HepG2 (cell line): ENCODE measurements around the gene GPATCH4. TPM values are rescaled to one million over a fixed set of nuclear protein-coding genes. Genes with fewer than 3 reads are reported as not detected.

Experiments
- ARID4A ChIP-seq: sonication (generic); formaldehyde crosslinking; IDR thresholded peaks from 2 replicates; pipeline ENCODE4 v1.5.0; 2020; ENCODE audit warnings: mild to moderate bottlenecking, missing genetic modification reagents, borderline replicate concordance
- ATM ChIP-seq: fragments of 450-650 bp; IDR thresholded peaks from 2 replicates; pipeline ENCODE4 v1.7.1; 2017; ENCODE audit warnings: mild to moderate bottlenecking, borderline replicate concordance
- CCDC6 ChIP-seq: sonication (generic); formaldehyde crosslinking; IDR thresholded peaks from 2 replicates; pipeline ENCODE4 v1.8.1; 2022; ENCODE audit warnings: mild to moderate bottlenecking, missing genetic modification reagents, moderate library complexity
- CENPBD1 ChIP-seq: sonication (generic); formaldehyde crosslinking; IDR thresholded peaks from 2 replicates; pipeline ENCODE4 v1.8.0; 2022; ENCODE audit warnings: missing genetic modification reagents, low read depth, mild to moderate bottlenecking, borderline replicate concordance
- KDM4B ChIP-seq: sonication (generic); formaldehyde crosslinking; IDR thresholded peaks from 2 replicates; pipeline ENCODE4 v1.4.0; 2020; ENCODE audit warnings: missing genetic modification reagents
- MIER2 ChIP-seq: IDR thresholded peaks from 2 replicates; pipeline ENCODE4 v1.6.1; 2016; ENCODE audit warnings: missing biosample characterization, missing genetic modification reagents
- MLLT10 ChIP-seq: sonication (generic); formaldehyde crosslinking; IDR thresholded peaks from 2 replicates; pipeline ENCODE4 v1.4.0; 2020; ENCODE audit warnings: missing genetic modification reagents
- MXD1 ChIP-seq: sonication (generic); formaldehyde crosslinking; IDR thresholded peaks from 2 replicates; pipeline ENCODE4 v1.4.0; 2020; ENCODE audit warnings: mild to moderate bottlenecking, missing genetic modification reagents
- NR2C2 ChIP-seq: sonication (generic); formaldehyde crosslinking; IDR thresholded peaks from 2 replicates; pipeline ENCODE4 v1.4.0; 2020; ENCODE audit warnings: missing genetic modification reagents, mild to moderate bottlenecking, moderate library complexity, borderline replicate concordance
- PRMT3 ChIP-seq: sonication (generic); formaldehyde crosslinking; IDR thresholded peaks from 2 replicates; pipeline ENCODE4 v1.8.1; 2022; ENCODE audit warnings: low read depth, mild to moderate bottlenecking, moderate library complexity, missing genetic modification reagents, borderline replicate concordance
- RXRB ChIP-seq: IDR thresholded peaks from 2 replicates; pipeline ENCODE4 v1.6.1; 2016; ENCODE audit warnings: borderline replicate concordance, missing genetic modification reagents, missing compliant biosample characterization
- TSC22D2 ChIP-seq: sonication (generic); formaldehyde crosslinking; IDR thresholded peaks from 2 replicates; pipeline ENCODE4 v1.5.1; 2020; ENCODE audit warnings: missing genetic modification reagents, mild to moderate bottlenecking, borderline replicate concordance
- XBP1 ChIP-seq: sonication (generic); formaldehyde crosslinking; IDR thresholded peaks from 2 replicates; pipeline ENCODE4 v1.5.0; 2020; ENCODE audit warnings: missing genetic modification reagents
- ZFP91 ChIP-seq: sonication (generic); formaldehyde crosslinking; IDR thresholded peaks from 2 replicates; pipeline ENCODE4 v1.9.0; 2022; ENCODE audit warnings: missing genetic modification reagents, mild to moderate bottlenecking, borderline replicate concordance
- ZMYM3 ChIP-seq: sonication (generic); formaldehyde crosslinking; IDR thresholded peaks from 2 replicates; pipeline ENCODE4 v1.5.1; 2020; ENCODE audit warnings: mild to moderate bottlenecking, missing genetic modification reagents
- ZNF839 ChIP-seq: sonication (generic); formaldehyde crosslinking; IDR thresholded peaks from 2 replicates; pipeline ENCODE4 v1.4.0; 2020; ENCODE audit warnings: missing genetic modification reagents, mild to moderate bottlenecking, borderline replicate concordance
- ZSCAN5A ChIP-seq: sonication (generic); formaldehyde crosslinking; IDR thresholded peaks from 2 replicates; pipeline ENCODE4 v1.8.0; 2022; ENCODE audit warnings: mild to moderate bottlenecking, missing genetic modification reagents, borderline replicate concordance
- ZUFSP ChIP-seq: sonication (generic); formaldehyde crosslinking; IDR thresholded peaks from 2 replicates; pipeline ENCODE4 v1.9.0; 2021; ENCODE audit warnings: missing genetic modification reagents, mild to moderate bottlenecking, borderline replicate concordance
- polyA plus RNA-seq, 8 experiments: library from polyadenylated mRNA; depleted of rRNA in 3 of 8; stranded (reverse) in 7 of 8; unstranded in 1 of 8; fragments of >200 nt; fragmentation: Illumina TruSeq in 4 of 8; extraction: Trizol in 4 of 8; gene quantifications; 2 replicates each; pipeline versions ENCODE4 v1.2.1 to v1.2.3, GENCODE V29; 2011 to 2016; ENCODE audit warnings: low read depth in 4 of 8, missing spikeins in 1 of 8, mixed read lengths in 1 of 8; ENCODE audit not compliant: insufficient read depth in 1 of 8
- total RNA-seq, 5 experiments: library from RNA; depleted of rRNA; stranded (reverse); fragments of >200 nt; fragmentation: Illumina TruSeq; extraction: Trizol; gene quantifications; 2 replicates each; pipeline ENCODE4 v1.2.3, GENCODE V29; 2016; ENCODE audit warnings: low read depth in 1 of 5

Gene GPATCH4
- total and polyA plus RNA-seq, 2 of the 13 experiments (the other 11 are each of a cell fraction or from before 2014, with no cell fraction given), result 19.2 to 37.9 TPM

- TF ChIP-seq ZFP91, result peak; percentile 46; the same call in 1 of the 2 replicates
- TF ChIP-seq NR2C2, result peak; percentile 68; the same call in 1 of the 2 replicates
- TF ChIP-seq KDM4B (CRISPR knock-in tag), result no peak; the same call in 1 of the 2 replicates
- TF ChIP-seq ARID4A (CRISPR knock-in tag), result peak; percentile 97
- TF ChIP-seq MXD1 (CRISPR knock-in tag), result peak; percentile 99; the same call in 1 of the 2 replicates
- no peak for TF ChIP-seq CENPBD1 (CRISPR knock-in tag)
- TF ChIP-seq XBP1, result no peak
- TF ChIP-seq ZMYM3 (CRISPR knock-in tag), result no peak
- 0 out of 2 replicates have a peak, but pooled peaks have one; percentile 26 for TF ChIP-seq ZSCAN5A (CRISPR knock-in tag)
- peak; percentile 84 for TF ChIP-seq CCDC6 (CRISPR knock-in tag)
- no peak; the same call in 1 of the 2 replicates for TF ChIP-seq ZNF839 (CRISPR knock-in tag)
- TF ChIP-seq ATM, result no peak
- 0 out of 2 replicates have a peak, but pooled peaks have one; percentile 85 for TF ChIP-seq ZUFSP (CRISPR knock-in tag)
- no peak for TF ChIP-seq MLLT10 (CRISPR knock-in tag)
- peak; percentile 72; the same call in 1 of the 2 replicates for TF ChIP-seq PRMT3
- TF ChIP-seq MIER2 (CRISPR knock-in tag), result no peak
- TF ChIP-seq TSC22D2, result no peak
- 0 out of 2 replicates have a peak, but pooled peaks have one; percentile 47 for TF ChIP-seq RXRB (CRISPR knock-in tag)
Observed at GRCh38 chr1:156601122-156601830, at the start of gene GPATCH4 (continued).
